WERI-Rb-1 (cell line): ENCODE results near the gene PHKB.
"Not testable (repeated sequence)": the region's sequence is repeated elsewhere in the genome, so short reads cannot be mapped to it uniquely, and the experiment has no call there.

Experiments used
- DNase-seq: peaks from one replicate; pipeline ENCODE4 v3.0.0-alpha.2; 2020
- H3K27ac ChIP-seq: fragments of 250-450 bp; sonication (Bioruptor Pico); 2 replicates; pipeline ENCODE4 v1.5.1; 2020; ENCODE audit warnings: mild to moderate bottlenecking, moderate library complexity
- H3K27me3 ChIP-seq: fragments of 250-450 bp; sonication (Bioruptor Pico); 2 replicates; pipeline ENCODE4 v1.5.1; 2021; ENCODE audit warnings: mild to moderate bottlenecking, low read depth, moderate library complexity; ENCODE audit not compliant: insufficient read depth, severe bottlenecking
- H3K36me3 ChIP-seq: fragments of 250-450 bp; sonication (Bioruptor Pico); 2 replicates; pipeline ENCODE4 v1.5.1; 2020; ENCODE audit warnings: mild to moderate bottlenecking, moderate library complexity
- H3K4me3 ChIP-seq: 2 replicates; pipeline ENCODE4 v1.5.1; 2011; ENCODE audit warnings: low read depth, mild to moderate bottlenecking, control low read depth, low read length
- H3K9me3 ChIP-seq: fragments of 250-450 bp; sonication (Bioruptor Pico); 2 replicates; pipeline ENCODE4 v1.5.1; 2021; ENCODE audit warnings: mild to moderate bottlenecking, moderate library complexity; ENCODE audit not compliant: severe bottlenecking
- TF ChIP-seq, protein P1 (sequence below): IDR thresholded peaks from 2 replicates; pipeline ENCODE4 v1.5.1; 2011; ENCODE audit warnings: low read depth, mild to moderate bottlenecking, control low read depth, inconsistent platforms, low read length

PHKB gene

GRCh38 chr16:47553853-47554564 is 92.9 kb downstream of the PHKB start:
- Histone ChIP-seq H3K27ac (no peak overlapping the region), H3K9me3 (no peaks in the 10 kb centered on the region), H3K4me3 (no peak overlapping the region), H3K27me3 (no peaks in the 10 kb centered on the region), H3K36me3 (no peaks in the 10 kb centered on the region)
- TF ChIP-seq, protein P1, sequence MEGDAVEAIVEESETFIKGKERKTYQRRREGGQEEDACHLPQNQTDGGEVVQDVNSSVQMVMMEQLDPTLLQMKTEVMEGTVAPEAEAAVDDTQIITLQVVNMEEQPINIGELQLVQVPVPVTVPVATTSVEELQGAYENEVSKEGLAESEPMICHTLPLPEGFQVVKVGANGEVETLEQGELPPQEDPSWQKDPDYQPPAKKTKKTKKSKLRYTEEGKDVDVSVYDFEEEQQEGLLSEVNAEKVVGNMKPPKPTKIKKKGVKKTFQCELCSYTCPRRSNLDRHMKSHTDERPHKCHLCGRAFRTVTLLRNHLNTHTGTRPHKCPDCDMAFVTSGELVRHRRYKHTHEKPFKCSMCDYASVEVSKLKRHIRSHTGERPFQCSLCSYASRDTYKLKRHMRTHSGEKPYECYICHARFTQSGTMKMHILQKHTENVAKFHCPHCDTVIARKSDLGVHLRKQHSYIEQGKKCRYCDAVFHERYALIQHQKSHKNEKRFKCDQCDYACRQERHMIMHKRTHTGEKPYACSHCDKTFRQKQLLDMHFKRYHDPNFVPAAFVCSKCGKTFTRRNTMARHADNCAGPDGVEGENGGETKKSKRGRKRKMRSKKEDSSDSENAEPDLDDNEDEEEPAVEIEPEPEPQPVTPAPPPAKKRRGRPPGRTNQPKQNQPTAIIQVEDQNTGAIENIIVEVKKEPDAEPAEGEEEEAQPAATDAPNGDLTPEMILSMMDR: no peak
- DNase-seq: no peak

DNA sequence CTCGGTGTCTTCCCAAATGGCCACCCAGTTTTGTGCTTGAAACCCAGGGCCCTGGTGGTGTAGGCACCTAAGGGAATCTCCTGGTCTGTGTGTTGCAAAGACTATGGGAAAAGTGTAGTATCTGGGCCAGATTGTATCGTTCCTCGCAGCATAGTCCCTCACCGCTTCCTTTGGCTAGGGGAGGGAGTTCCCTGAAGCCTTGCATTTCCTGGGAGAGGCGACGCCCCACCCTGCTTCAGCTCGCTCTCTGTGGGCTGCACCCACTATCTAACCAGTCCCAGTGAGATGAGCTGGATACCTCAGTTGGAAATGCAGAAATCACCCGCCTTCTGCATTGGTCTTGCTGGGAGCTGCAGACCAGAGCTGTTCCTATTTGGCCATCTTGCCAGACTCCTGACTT is 93.5 kb downstream of the PHKB start:
- not testable (repeated sequence) for H3K27me3 ChIP-seq, H3K36me3 ChIP-seq, H3K4me3 ChIP-seq, H3K9me3 ChIP-seq, H3K27ac ChIP-seq, DNase-seq

- H3K36me3 ChIP-seq: no peaks in the 10 kb centered on the region
- H3K27ac ChIP-seq: no peak overlapping the region
- TF ChIP-seq, protein P1: no peak
- no peak overlapping the region for H3K4me3 ChIP-seq
- H3K9me3 ChIP-seq: no peaks in the 10 kb centered on the region
- no peak for DNase-seq
- no peaks in the 10 kb centered on the region for H3K27me3 ChIP-seq
These were observed 100.2 kb downstream of the PHKB start for GRCh38 chr16:47561286-47561685.

GRCh38 chr16:47562366-47562765 is 101.2 kb downstream of the PHKB start:
- Histone ChIP-seq H3K4me3 (no peak overlapping the region), H3K36me3 (no peaks in the 10 kb centered on the region), H3K27ac (no peak overlapping the region), H3K9me3 (no peaks in the 10 kb centered on the region), H3K27me3 (no peaks in the 10 kb centered on the region)
- no peak for DNase-seq
- TF ChIP-seq, protein P1: no peak

- H3K36me3 ChIP-seq: no peaks in the 10 kb centered on the region
- no peak overlapping the region for H3K27ac ChIP-seq
- DNase-seq: no peak
- no peaks in the 10 kb centered on the region for H3K9me3 ChIP-seq
- no peaks in the 10 kb centered on the region for H3K27me3 ChIP-seq
- H3K4me3 ChIP-seq: no peak overlapping the region
- TF ChIP-seq, protein P1: no peak
These were observed 104.3 kb downstream of the PHKB start for GRCh38 chr16:47565454-47565853.

- Histone ChIP-seq H3K27me3 (no peaks in the 10 kb centered on the region), H3K36me3 (no peaks in the 10 kb centered on the region), H3K4me3 (no peak overlapping the region), H3K9me3 (no peaks in the 10 kb centered on the region), H3K27ac (no peak overlapping the region)
- DNase-seq: no peak
- TF ChIP-seq, protein P1: no peak
These were observed 106.2 kb downstream of the PHKB start for GRCh38 chr16:47567321-47567720.
